Vein endothelial cell (primary cell): Measurements from ENCODE around the gene PREB. TPM values are rescaled to one million over a fixed set of nuclear protein-coding genes. Genes with fewer than 3 reads are reported as not detected.

Experiments
- total RNA-seq: library from RNA; depleted of rRNA; stranded (reverse); fragments of >200 nt; gene quantifications from 2 replicates; pipeline ENCODE4 v1.2.3, GENCODE V29; 2012

Gene PREB, protein sequence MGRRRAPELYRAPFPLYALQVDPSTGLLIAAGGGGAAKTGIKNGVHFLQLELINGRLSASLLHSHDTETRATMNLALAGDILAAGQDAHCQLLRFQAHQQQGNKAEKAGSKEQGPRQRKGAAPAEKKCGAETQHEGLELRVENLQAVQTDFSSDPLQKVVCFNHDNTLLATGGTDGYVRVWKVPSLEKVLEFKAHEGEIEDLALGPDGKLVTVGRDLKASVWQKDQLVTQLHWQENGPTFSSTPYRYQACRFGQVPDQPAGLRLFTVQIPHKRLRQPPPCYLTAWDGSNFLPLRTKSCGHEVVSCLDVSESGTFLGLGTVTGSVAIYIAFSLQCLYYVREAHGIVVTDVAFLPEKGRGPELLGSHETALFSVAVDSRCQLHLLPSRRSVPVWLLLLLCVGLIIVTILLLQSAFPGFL
- total RNA-seq, result 39.0 and 43.1 TPM in 2 replicates

DNA sequence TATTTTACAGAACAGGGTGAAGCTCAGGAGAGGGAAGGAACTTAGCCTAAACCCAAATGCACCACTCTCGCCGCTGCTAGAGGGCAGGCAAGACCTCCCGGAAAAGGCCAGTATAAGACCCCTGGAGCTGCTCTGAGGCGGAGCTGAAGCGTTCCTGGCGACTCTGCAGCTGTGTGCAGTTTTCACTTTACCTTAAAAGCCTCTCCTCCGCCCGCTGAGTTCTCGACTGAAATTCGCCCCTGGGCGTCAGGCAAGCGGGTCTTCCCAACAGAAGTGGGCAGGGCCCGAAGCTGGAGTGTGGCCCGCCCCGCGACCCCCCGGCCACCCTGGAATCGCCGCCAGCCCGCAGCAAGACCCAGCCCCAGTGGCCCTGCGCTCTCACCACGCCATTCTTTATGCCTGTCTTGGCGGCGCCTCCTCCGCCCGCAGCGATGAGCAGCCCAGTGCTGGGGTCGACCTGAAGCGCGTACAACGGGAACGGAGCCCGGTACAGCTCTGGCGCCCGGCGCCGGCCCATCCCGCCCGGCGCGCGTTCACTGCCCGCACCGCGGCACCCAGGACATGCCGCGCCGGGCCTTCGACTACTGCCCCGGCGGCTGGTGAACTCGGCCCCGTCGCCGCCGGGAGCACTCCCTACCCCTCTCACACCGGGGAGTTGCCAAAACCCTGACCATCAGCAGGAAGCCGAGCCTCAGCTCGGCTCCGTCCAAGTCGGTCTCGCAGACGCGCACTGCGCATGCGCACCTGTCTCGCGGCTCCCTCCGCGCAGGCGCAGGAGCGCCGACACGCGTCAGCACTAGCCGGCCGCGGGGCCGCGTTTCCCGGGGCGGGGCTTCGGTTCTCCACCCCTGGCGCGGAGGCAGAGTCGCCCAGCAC is at the start of gene PREB:
Gene PREB (minus strand): TSS at position 732 of the 876 bp plus-strand sequence. CDS start 215 bp downstream, at position 517.

DNA sequence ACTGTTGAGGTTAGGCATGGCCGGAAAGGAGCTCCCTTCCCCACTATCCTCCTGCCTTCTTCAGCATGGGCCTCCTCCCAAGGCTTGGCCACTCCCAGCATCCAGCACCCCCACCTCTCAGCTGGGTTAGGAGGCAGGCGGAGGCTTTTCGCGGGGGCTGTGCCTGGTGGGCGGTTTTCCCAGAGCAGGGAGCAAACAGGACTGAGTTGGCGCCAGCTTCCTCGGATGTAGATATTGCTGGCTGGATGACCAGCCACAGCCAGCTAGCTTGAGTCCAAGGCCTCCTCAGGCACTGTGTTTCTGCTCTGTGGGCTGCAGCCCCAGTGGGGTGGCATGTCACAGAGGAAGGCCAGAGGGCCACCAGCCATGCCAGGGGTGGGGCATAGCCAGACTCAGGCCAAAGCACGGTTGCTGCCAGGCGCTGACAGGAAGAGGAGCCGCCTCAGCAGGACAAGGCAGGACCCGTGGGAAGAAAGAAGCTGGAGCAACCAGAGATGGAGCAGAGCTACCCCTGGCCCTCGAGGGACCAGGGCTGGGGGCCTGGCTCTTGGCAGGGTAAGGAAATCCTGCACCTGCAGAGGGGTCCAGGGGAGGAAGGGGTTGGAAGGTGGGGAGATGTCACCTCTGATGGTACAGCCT is 14.5 kb upstream of the PREB start, which contains the start of gene TCF23:
Gene TCF23 (plus strand): TSS at position 204 of the 639 bp plus-strand sequence. CDS start 130 bp downstream, at position 334.

DNA sequence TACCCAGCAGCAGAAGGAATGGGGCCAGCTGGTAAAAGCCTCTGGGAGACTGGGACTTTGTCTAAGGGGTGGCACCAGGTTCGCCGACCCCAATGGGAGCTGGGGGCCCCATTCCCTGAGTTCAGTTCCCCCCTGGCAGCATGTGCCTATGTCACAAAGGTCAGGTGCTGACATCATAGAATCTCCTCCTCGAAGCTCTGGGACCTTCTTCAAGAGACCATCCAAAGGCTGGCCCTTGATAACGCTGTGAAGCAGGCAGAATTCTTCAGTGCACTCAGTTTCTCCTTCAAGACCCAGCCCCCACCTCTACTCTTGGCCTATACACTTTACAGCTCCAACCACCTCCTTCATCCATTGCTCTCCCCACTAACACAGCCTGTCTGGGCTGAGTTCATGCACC is 4.9 kb upstream of the PREB start, which contains the start of gene PRR30:
Gene PRR30 (minus strand): TSS at position 101 of the 400 bp plus-strand sequence. CDS start 1,081 bp downstream, outside the sequence.

DNA sequence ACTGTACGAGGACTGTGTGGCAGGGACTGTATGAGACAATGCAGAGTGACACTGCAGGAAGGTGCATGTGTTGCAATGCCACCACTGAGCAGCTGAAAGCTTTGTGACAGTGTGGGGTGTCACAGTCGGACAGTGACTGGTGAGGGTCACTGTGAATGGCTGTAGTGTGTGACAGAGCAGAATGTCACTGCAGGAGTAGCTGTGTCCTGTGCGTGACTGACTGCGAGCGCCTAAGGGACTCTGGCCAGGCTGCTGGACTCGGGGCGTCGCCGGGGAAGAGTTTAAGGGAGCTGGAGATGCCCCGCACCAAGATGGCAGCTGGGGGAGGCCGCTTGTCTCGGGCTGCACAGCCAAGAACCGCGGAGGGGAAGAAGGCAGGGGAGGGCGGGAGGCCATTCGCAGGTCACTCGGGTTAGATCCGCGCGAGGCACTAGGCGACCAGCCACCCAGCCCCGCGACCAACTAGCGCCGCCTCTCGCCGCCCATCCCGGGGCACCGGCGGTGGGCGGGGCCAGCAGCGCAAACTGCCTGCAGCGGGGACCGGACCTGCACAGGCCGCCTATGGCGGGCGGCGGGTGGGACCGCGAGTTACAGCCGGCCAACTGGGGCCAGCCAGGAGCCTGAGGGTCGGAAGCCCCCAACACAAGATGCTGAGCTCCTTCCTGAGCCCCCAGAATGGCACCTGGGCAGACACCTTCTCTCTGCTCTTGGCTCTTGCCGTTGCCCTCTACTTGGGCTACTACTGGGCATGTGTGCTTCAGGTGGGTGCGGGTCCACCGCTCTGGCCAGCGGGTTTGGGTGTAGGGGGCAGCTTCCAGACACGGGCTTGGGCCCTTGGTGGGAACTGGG is 10.9 kb downstream of the PREB start, which contains the start of gene ABHD1:
Gene ABHD1 (plus strand): TSS at position 514 of the 849 bp plus-strand sequence. CDS start 134 bp downstream, at position 648.

DNA sequence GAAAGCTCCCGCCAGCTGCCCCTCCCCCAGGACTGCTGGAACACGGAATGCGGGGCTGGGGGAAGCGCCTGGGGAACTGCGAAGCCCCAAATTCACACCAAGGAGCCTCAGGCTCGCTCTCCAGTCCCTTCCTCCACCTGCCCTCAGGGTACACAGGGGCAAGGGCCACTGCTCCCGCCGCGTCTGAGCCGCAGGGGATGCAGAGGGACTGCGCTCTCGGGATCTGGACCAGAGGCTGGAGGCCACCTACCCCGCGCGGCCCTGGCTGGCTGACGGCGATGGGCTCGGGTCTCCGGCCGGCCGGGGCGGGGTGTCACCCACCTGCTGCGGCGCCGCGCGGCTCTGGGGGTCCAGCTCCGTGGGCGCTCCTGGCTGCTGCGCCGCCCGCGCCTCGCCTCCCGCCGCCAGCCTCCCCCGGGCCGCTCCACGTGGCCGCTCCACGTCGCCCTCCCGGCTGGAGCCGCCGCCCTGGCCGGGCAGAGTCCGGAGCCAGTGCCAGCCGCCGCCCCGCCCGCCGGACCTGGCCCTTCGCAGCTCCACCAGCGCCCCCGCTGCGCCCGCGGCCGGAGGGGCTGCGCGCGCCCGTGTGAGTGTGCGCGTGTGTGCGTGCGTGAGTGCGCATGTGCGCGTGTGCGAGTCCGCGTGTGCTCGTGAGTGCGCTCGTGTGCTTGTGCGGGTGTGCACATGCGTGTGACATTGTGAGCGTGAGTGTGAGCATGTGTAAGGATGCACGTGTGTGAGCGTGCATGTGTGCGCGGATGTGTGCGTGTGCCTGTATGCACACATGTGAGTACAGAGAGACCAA is 15.7 kb downstream of the PREB start, which contains the start of gene CGREF1:
Gene CGREF1 (minus strand): TSS at position 604 of the 805 bp plus-strand sequence. CDS start 14,762 bp downstream, outside the sequence.

DNA sequence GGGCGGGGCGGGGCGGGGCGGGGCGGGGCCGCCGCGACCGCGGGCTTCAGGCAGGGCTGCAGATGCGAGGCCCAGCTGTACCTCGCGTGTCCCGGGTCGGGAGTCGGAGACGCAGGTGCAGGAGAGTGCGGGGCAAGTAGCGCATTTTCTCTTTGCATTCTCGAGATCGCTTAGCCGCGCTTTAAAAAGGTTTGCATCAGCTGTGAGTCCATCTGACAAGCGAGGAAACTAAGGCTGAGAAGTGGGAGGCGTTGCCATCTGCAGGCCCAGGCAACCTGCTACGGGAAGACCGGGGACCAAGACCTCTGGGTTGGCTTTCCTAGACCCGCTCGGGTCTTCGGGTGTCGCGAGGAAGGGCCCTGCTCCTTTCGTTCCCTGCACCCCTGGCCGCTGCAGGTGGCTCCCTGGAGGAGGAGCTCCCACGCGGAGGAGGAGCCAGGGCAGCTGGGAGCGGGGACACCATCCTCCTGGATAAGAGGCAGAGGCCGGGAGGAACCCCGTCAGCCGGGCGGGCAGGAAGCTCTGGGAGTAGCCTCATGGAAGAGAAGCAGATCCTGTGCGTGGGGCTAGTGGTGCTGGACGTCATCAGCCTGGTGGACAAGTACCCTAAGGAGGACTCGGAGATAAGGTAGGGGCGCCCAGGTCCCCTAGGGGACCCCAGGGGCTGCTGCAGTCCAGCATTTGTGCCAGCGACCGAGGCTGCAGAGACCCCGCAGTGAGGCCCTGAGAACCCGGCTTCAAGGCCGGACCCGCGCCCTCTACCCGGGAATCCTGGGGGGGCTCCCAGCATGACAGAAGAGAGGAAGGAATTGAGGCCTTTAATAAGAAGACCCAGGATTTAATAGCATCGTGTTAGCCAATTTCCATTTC is 47.5 kb downstream of the PREB start, which contains the start of gene KHK:
Gene KHK (plus strand): TSS at position 49 of the 870 bp plus-strand sequence. CDS start 488 bp downstream, at position 537.

Other genes starting within 250 kb of the PREB start
- gene MAPRE3, start 164.0 kb downstream of the PREB start, total RNA-seq, result 1.5 and 2.9 TPM in 2 replicates
- gene TMEM214, start 101.7 kb downstream of the PREB start, total RNA-seq, result 53.2 and 73.8 TPM in 2 replicates
- 30.4 and 32.0 TPM in 2 replicates for gene AGBL5, start 83.0 kb downstream of the PREB start, total RNA-seq
- gene OST4, start 63.0 kb downstream of the PREB start, total RNA-seq, result 212 and 355 TPM in 2 replicates
- gene EMILIN1, start 56.0 kb downstream of the PREB start, total RNA-seq, result 1.4 and 2.9 TPM in 2 replicates
- 0.98 and 2.6 TPM in 2 replicates for gene KHK, start 47.9 kb downstream of the PREB start, total RNA-seq
- 3.2 and 8.5 TPM in 2 replicates for gene CGREF1, start 15.5 kb downstream of the PREB start, total RNA-seq
- under 0.01 TPM in 1 of 2 replicates, not detected in the other for gene ABHD1, start 10.8 kb downstream of the PREB start, total RNA-seq
- gene PRR30, start 4.8 kb upstream of the PREB start, total RNA-seq, result not detected in 2 replicates
- gene TCF23, start 14.4 kb upstream of the PREB start, total RNA-seq, result not detected in 2 replicates
- gene ATRAID, start 77.4 kb upstream of the PREB start, total RNA-seq, result 120 and 128 TPM in 2 replicates
- gene SLC5A6, start 77.6 kb upstream of the PREB start, total RNA-seq, result 29.7 and 41.7 TPM in 2 replicates
- gene CAD, start 82.7 kb upstream of the PREB start, total RNA-seq, result 41.7 and 41.8 TPM in 2 replicates
- gene SLC30A3, start 128.4 kb upstream of the PREB start, total RNA-seq, result 3.2 and 11.8 TPM in 2 replicates
- gene DNAJC5G, start 140.8 kb upstream of the PREB start, total RNA-seq, result 0.19 and 0.98 TPM in 2 replicates
- 0.10 and 0.33 TPM in 2 replicates for gene TRIM54, start 147.8 kb upstream of the PREB start, total RNA-seq
- 0.38 and 1.3 TPM in 2 replicates for gene UCN, start 173.8 kb upstream of the PREB start, total RNA-seq
- gene MPV17, start 188.5 kb upstream of the PREB start, total RNA-seq, result 75.0 and 79.4 TPM in 2 replicates
- 52.6 and 53.2 TPM in 2 replicates for gene GTF3C2, start 222.1 kb upstream of the PREB start, total RNA-seq
- gene EIF2B4, start 235.7 kb upstream of the PREB start, total RNA-seq, result 28.7 and 32.4 TPM in 2 replicates
- gene SNX17, start 236.0 kb upstream of the PREB start, total RNA-seq, result 112 and 136 TPM in 2 replicates
- 8.6 and 11.1 TPM in 2 replicates for gene ZNF513, start 246.1 kb upstream of the PREB start, total RNA-seq